Bronchial epithelial cell (primary cell): Measurements from ENCODE around the gene JUP. TPM values are rescaled to one million over a fixed set of nuclear protein-coding genes. Genes with fewer than 3 reads are reported as not detected.

Experiments used
- DNase-seq: peaks from one replicate; pipeline ENCODE4 v3.0.0-alpha.2; 2010; ENCODE audit warnings: low read depth
- FAIRE-seq: peaks from 2 replicates; lab custom pipeline; 2011; peaks lifted over from hg19 to GRCh38; lab: Jason Lieb, UNC
- H3K27me3 ChIP-seq: 2 replicates; pipeline ENCODE4 v1.5.1; 2011; ENCODE audit warnings: low read length; ENCODE audit not compliant: control insufficient read depth, insufficient read depth
- H3K36me3 ChIP-seq: 2 replicates; pipeline ENCODE4 v1.5.1; 2011; ENCODE audit warnings: low read length; ENCODE audit not compliant: control insufficient read depth, insufficient read depth
- H3K4me3 ChIP-seq: 2 replicates; pipeline ENCODE4 v1.5.1; 2011; ENCODE audit warnings: mild to moderate bottlenecking, low read depth, low read length, control low read depth
- total RNA-seq: library from RNA; depleted of rRNA; stranded (reverse); fragments of >200 nt; gene quantifications from 2 replicates; pipeline ENCODE4 v1.2.1, GENCODE V29; 2014
- TF ChIP-seq, protein P1 (sequence below): IDR thresholded peaks from 2 replicates; pipeline ENCODE4 v1.5.1; 2011; ENCODE audit warnings: mild to moderate bottlenecking, moderate library complexity, low read length, control low read depth, inconsistent platforms; ENCODE audit not compliant: insufficient read depth, severe bottlenecking

JUP gene
- total RNA-seq, 1 donor from 2014 or later: 227 TPM

DNA sequence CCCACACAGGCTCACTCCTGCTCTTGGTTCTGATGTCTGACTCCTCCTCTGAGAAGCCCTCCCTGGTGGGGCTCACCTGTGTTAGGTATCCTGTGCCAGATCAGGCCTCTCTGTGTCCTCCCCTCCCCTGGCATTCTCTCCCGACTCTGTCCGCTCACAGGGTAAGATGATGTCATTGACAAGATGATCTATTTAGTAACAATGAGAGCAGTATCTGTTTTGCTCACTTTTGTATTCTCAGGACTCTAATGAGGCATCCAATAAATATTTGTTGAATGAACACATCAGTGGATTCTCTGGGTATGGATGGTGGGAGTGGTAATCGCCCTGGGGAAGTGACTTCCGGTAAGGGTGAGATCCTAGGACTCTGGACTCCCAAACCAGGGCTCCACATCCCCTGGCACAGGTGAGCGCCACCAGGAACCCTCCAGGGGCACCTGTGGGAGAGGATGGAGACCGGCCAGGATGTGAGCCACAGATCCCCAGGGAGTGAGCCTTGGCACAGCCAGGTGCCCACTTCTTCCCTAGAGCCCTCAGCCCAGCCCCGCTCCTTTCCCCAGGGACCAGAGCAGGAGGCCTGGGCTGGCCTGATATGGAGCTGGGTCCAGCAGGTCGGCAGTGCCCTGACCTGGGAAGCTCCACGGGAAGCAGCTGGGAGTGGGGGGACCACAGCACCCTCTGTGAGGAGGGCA lies 46.7 kb downstream of the JUP start:
- TF ChIP-seq, protein P1, sequence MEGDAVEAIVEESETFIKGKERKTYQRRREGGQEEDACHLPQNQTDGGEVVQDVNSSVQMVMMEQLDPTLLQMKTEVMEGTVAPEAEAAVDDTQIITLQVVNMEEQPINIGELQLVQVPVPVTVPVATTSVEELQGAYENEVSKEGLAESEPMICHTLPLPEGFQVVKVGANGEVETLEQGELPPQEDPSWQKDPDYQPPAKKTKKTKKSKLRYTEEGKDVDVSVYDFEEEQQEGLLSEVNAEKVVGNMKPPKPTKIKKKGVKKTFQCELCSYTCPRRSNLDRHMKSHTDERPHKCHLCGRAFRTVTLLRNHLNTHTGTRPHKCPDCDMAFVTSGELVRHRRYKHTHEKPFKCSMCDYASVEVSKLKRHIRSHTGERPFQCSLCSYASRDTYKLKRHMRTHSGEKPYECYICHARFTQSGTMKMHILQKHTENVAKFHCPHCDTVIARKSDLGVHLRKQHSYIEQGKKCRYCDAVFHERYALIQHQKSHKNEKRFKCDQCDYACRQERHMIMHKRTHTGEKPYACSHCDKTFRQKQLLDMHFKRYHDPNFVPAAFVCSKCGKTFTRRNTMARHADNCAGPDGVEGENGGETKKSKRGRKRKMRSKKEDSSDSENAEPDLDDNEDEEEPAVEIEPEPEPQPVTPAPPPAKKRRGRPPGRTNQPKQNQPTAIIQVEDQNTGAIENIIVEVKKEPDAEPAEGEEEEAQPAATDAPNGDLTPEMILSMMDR: no peak
- Histone ChIP-seq H3K36me3 (no peaks in the 10 kb centered on the region), H3K4me3 (no peak overlapping the region), H3K27me3 (peaks cover 11% of the 10 kb centered on the region)
- FAIRE-seq (no peak), DNase-seq (peak; percentile 94)

DNA sequence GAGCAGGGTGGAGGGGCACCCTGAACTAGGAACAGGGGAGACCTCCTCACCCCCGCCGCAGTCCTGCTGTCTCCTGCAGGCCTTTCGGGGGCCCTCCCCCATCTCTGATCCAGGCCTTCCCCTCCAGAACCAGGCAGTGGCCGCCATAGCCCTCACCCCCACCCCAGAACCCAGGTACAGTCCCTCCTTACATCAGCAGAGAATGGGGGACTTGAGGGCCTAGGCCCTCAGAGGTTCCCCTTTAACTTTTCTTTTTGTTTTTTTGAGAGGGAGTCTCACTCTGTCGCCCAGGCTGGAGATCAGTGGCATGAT lies 47.8 kb downstream of the JUP start:
- H3K4me3 ChIP-seq: no peak overlapping the region
- no peak for DNase-seq
- H3K36me3 ChIP-seq: no peaks in the 10 kb centered on the region
- peaks cover 16% of the 10 kb centered on the region for H3K27me3 ChIP-seq
- no peak for FAIRE-seq
- TF ChIP-seq, protein P1: no peak

DNA sequence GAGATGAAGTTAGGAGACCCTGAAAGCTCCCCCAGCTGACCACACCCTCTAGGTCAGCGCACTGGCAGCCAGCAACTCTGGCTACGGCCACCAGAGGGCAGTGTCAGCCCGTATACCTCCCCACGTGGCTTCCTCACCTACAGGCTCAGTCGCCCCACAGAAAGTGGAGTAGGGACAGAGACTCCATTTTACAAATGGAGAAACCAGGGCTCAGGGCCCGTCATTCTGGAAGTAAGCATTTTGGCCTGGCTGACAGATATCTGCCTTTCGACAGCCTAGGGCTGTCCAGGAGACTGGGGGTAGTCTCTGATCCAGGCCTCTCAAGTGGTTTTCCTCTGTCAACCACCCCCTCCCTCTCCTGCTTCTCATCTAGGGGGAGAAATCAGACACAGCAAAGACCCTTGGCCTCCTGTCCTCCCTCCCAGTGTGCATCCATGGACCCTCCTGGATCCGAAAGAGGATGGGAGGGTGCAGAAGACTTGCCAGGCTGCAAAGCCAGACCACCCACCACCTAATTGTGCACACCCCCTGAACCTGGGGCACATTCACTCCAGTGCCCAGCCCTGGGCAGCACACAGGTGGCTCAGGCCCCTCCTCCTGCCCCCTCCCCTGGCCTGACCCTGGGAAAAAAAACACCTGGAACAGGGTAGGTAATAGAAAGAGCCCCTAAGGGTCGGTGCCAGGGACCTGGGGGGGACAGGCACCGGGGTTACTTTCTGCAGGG lies 48.3 kb downstream of the JUP start:
- no peak overlapping the region for H3K4me3 ChIP-seq
- no peaks in the 10 kb centered on the region for H3K36me3 ChIP-seq
- TF ChIP-seq, protein P1: peak; percentile 98
- peaks cover 20% of the 10 kb centered on the region for H3K27me3 ChIP-seq
- DNase-seq (peak; percentile 69), FAIRE-seq (no peak)

- H3K27me3 ChIP-seq: peaks cover 20% of the 10 kb centered on the region
- FAIRE-seq: no peak
Observed at GRCh38 chr17:41737680-41738023, 48.9 kb downstream of the JUP start.

GRCh38 chr17:41736983-41737679 lies 49.4 kb downstream of the JUP start:
- FAIRE-seq (no peak), DNase-seq (no peak)
- TF ChIP-seq, protein P1: no peak
- H3K36me3 ChIP-seq: no peaks in the 10 kb centered on the region
- peaks cover 20% of the 10 kb centered on the region for H3K27me3 ChIP-seq
- H3K4me3 ChIP-seq: no peak overlapping the region

More at GRCh38 chr17:41737680-41738023, 48.9 kb downstream of the JUP start:
- no peaks in the 10 kb centered on the region for H3K36me3 ChIP-seq
- no peak overlapping the region for H3K4me3 ChIP-seq
- TF ChIP-seq, protein P1: no peak
- no peak for DNase-seq
